Peyer's patch (tissue), 4 donors: ENCODE data around the gene FLT3. TPM values are rescaled to one million over a fixed set of nuclear protein-coding genes. Genes with fewer than 3 reads are reported as not detected.

Experiments
- DNase-seq, 3 donors: peaks; one replicate each; pipeline ENCODE4 v3.0.0-alpha.2; 2017 to 2019
- H3K27ac ChIP-seq, 4 donors: fragments of 200-600 bp; sonication (generic); one replicate each; pipeline ENCODE4 v1.5.1; 2016 to 2019
- H3K27me3 ChIP-seq, 2 donors: fragments of 200-600 bp; sonication (generic); one replicate each; pipeline ENCODE4 v1.5.1; 2019
- H3K36me3 ChIP-seq, 3 donors: fragments of 200-600 bp; sonication (generic); one replicate each; pipeline ENCODE4 v1.5.1; 2016 to 2019
- H3K4me1 ChIP-seq, 4 donors: fragments of 200-600 bp; sonication (generic); one replicate each; pipeline ENCODE4 v1.5.1; 2016 to 2019
- H3K4me3 ChIP-seq, 4 donors: fragments of 200-600 bp; sonication (generic); 1 replicate in 3 of 4; 2 replicates in 1 of 4; pipeline ENCODE4 v1.5.1; 2016 to 2019; ENCODE audit warnings: mild to moderate bottlenecking in 1 of 4
- H3K9me3 ChIP-seq, 4 donors: fragments of 200-600 bp; sonication (generic); one replicate each; pipeline ENCODE4 v1.5.1; 2016 to 2019; ENCODE audit warnings: mild to moderate bottlenecking in 1 of 4
- CTCF ChIP-seq, 6 experiments: fragments of 450-650 bp in 4 of 6; fragments of 200-600 bp in 2 of 6; sonication (generic) in 1 of 6; IDR thresholded peaks; one replicate each; pipeline ENCODE4 v1.5.1; 2017 to 2019; ENCODE audit warnings: antibody characterized with exemption in 6 of 6, mild to moderate bottlenecking in 3 of 6, moderate library complexity in 1 of 6
- POLR2A ChIP-seq, 2 donors: fragments of 450-650 bp; IDR thresholded peaks; one replicate each; pipeline ENCODE4 v1.5.1; 2017; ENCODE audit warnings: antibody characterized with exemption in 2 of 2, mild to moderate bottlenecking in 2 of 2, moderate library complexity in 2 of 2
- total RNA-seq, 4 donors: library from RNA; depleted of rRNA; stranded (reverse); fragments of >200 nt; gene quantifications; one replicate each; pipeline ENCODE4 v1.1.0, GENCODE V29; 2016

FLT3 gene
- total RNA-seq, 4 donors from 2014 or later, result 0.38 to 10.7 (median 0.67) TPM; not detected in 1

DNA sequence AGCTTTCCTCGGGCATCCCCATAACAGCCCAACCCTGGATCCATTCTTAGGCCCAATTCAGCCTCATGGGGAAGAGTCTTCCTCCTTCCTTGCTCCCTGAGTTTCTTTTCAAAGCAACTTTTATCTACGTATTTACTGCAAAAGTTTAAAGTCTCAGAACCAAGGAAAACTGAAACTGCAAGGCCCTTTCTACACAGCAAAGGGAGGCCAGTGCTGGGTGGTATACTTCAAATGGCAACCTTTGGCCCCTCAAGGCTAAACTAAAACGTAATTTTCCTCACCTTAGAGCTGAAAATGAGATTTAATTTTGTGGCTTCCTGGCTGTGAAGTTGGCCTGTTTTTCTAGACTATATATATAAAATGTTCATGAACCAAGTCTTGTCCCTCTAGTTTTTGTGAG lies 136.9 kb downstream of the FLT3 start:
- Histone ChIP-seq H3K27ac (peak overlapping the region in 3 of 4 donors; percentile 84 to 98 (median 92)), H3K27me3 (peaks cover 7 to 15% of the 10 kb centered on the region in 2 donors), H3K4me1 (peaks cover 0 to 51% (median 13%) of the 10 kb centered on the region in 4 donors), H3K36me3 (peaks cover 0 to 4% (median 0%) of the 10 kb centered on the region in 3 donors), H3K9me3 (no peaks in the 10 kb centered on the region), H3K4me3 (peak overlapping the region in 2 of 4 donors; percentile 77 to 80)
- TF ChIP-seq CTCF (IDR thresholded peaks at IDR 0.05), result no peak
- TF ChIP-seq POLR2A (IDR thresholded peaks at IDR 0.05), result no peak
- DNase-seq, result no peak

DNA sequence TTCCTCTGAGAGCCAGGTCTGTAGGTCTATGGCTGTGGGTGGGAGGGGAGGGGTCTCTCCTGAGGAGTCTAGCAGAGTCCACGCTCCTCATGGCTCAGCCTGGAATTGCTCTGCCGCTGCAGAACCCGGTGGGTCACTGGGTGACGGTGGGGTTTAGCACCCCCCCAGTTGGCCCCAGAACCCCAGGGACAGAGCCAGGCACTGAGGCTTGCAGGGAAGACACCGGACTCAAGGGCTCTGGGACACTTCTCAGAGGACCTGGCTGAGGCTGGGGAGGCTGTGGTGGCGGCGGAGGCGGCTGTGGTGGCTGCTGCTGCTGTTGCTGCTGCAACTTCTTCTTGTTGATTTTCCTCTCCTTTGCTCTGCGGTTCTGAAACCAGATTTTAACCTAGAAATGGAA lies 137.4 kb downstream of the FLT3 start:
- Histone ChIP-seq H3K9me3 (no peaks in the 10 kb centered on the region), H3K4me3 (peak overlapping the region in 2 of 4 donors; percentile 77 to 80), H3K4me1 (peaks cover 0 to 47% (median 12%) of the 10 kb centered on the region in 4 donors), H3K27me3 (peaks cover 7 to 20% of the 10 kb centered on the region in 2 donors), H3K27ac (peak overlapping the region in 3 of 4 donors; percentile 84 to 98 (median 92)), H3K36me3 (peaks cover 0 to 4% (median 0%) of the 10 kb centered on the region in 3 donors)
- TF ChIP-seq CTCF (IDR thresholded peaks at IDR 0.05) (no peak), POLR2A (IDR thresholded peaks at IDR 0.05) (no peak)
- peak in 2 of 3 donors; percentile 38 to 54 for DNase-seq

- H3K36me3 ChIP-seq, result peaks cover 0 to 4% (median 0%) of the 10 kb centered on the region in 3 donors
- TF ChIP-seq CTCF (IDR thresholded peaks at IDR 0.05) (no peak), POLR2A (IDR thresholded peaks at IDR 0.05) (no peak)
- peak in 1 of 3 donors; percentile 66 for DNase-seq
- peaks cover 0 to 47% (median 12%) of the 10 kb centered on the region in 4 donors for H3K4me1 ChIP-seq
- H3K27ac ChIP-seq, result peak overlapping the region in 3 of 4 donors; percentile 84 to 98 (median 92)
- peak overlapping the region in 2 of 4 donors; percentile 77 to 80 for H3K4me3 ChIP-seq
- H3K27me3 ChIP-seq, result peaks cover 7 to 17% of the 10 kb centered on the region in 2 donors
- no peaks in the 10 kb centered on the region for H3K9me3 ChIP-seq
Measured at GRCh38 chr13:27962128-27962841, 138.1 kb downstream of the FLT3 start.

DNA sequence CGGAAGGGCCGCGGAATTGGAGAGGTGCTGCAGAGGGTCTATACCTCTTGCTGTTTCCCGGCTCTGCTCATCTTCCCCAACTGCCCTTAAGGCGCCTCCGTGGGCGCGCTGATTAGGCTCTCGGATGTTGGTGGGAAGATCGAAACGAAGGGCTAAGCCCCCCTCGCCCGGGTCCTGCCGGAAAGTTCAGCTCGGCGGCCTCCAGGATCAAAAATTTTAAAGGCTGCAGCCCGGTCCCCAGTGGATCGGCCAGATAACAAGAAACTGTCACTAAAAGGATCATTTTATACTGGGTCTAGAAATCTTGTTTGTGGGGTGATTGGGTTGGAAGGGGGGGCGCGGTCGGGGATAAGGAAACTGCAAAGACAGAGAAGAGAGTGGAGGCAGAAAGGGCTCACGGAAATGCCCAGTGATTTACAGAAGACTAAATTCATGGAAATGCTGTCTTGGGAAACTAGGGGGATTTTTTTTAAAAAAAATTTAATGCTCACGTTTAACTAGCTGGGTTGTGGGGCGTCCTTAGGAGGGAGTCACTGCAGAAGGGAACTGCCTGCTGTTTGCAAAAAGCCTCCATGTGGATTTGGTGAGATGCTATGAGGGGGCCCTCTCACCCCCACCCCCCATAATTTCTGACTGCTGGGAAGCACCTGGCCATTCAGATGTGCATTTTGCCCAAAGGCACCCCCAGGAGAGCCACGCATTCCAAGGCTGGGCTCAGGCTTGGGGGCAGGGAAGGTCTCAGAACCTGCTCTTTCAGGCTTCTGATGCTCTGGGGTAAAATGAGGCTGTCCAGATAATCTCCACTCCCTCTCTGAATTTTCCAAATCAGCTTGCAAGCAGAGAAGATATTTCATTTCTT lies 138.9 kb downstream of the FLT3 start:
- peak overlapping the region; percentile 4 to 77 (median 46) for H3K4me3 ChIP-seq
- H3K27me3 ChIP-seq, result peaks cover 7 to 11% of the 10 kb centered on the region in 2 donors
- peak overlapping the region in 3 of 4 donors; percentile 84 to 98 (median 92) for H3K27ac ChIP-seq
- H3K36me3 ChIP-seq, result no peaks in the 10 kb centered on the region
- no peaks in the 10 kb centered on the region for H3K9me3 ChIP-seq
- no peak for TF ChIP-seq CTCF (IDR thresholded peaks at IDR 0.05)
- no peak for TF ChIP-seq POLR2A (IDR thresholded peaks at IDR 0.05)
- no peak for DNase-seq
- H3K4me1 ChIP-seq, result peaks cover 0 to 47% (median 12%) of the 10 kb centered on the region in 4 donors

DNA sequence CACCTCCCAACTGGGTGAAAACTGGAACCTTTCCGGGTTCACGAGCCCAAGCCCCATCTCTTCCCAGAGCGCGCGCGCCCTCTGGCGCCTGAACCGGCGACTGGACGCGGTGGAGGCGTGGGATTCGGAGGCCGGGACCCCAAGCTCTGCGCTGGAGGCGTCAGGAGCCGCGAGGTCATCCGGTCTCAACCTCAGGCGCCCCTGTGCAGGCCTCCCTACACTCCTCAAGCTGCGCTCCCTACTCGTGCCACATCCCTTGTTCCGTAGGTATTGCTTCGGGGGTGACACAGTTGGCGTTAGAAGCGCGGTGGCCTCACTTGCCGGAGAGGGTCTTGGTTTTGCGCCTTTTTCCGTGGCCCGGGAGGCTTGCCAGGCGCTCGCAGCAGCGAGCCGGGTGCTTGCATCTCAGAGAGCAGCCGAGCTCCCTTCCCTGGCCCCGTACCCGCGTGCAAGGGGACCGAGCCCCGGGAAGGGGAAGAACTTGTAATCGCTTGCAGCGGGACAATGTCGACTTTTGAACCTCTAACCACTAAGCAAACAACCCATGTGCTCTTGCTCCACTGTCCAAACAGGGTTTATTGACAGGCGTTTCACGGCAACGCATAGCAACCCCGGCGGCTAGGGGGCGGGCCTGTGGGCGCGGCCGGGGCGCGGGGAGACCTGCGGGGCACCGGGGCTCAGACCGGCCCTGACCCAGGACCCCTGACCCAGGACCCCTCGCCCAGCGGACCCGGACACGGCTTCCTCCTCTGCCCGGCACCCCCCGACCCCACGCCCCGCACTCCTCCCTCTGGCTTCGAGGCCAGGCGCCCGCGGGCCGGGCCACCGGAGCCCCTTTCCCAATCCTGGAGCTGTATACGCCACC lies 139.8 kb downstream of the FLT3 start:
- Histone ChIP-seq H3K4me3 (peak overlapping the region; percentile 4 to 77 (median 46)), H3K9me3 (no peaks in the 10 kb centered on the region), H3K36me3 (no peaks in the 10 kb centered on the region), H3K27ac (peak overlapping the region in 3 of 4 donors; percentile 84 to 98 (median 92)), H3K27me3 (peaks cover 7 to 11% of the 10 kb centered on the region in 2 donors), H3K4me1 (peaks cover 0 to 47% (median 12%) of the 10 kb centered on the region in 4 donors)
- TF ChIP-seq POLR2A (IDR thresholded peaks at IDR 0.05) (peak; percentile 48 to 69), CTCF (IDR thresholded peaks at IDR 0.05) (peak in 4 of 6 experiments; percentile 35 to 78 (median 70))
- DNase-seq, result peak in 2 of 3 donors; percentile 85 to 90
